H1 (cell line): ENCODE measurements around the gene PRR35. TPM values are rescaled to one million over a fixed set of nuclear protein-coding genes. Genes with fewer than 3 reads are reported as not detected.

Experiments used
- CTCF ChIA-PET: fragments of 300-600 bp; sonication (Branson Sonifier 250); formaldehyde crosslinking; loops from one replicate; lab custom pipeline; 2021; ENCODE audit not compliant: partially characterized antibody; lab: Charles Lee
- POLR2A ChIA-PET: fragments of 300-600 bp; sonication (Branson Sonifier 250); formaldehyde crosslinking; loops from one replicate; lab custom pipeline; 2021; ENCODE audit warnings: inconsistent platforms; ENCODE audit not compliant: partially characterized antibody; lab: Charles Lee
- DNase-seq, 2 experiments: peaks; one replicate each; pipeline versions ENCODE4 v3.0.0 to v3.0.0-alpha.2; 2010 to 2022; ENCODE audit warnings: low spot score in 2 of 2, low read depth in 1 of 2, mixed read lengths in 1 of 2
- FAIRE-seq: peaks from 2 replicates; lab custom pipeline; 2011; peaks lifted over from hg19 to GRCh38; lab: Jason Lieb, UNC
- H2AFZ ChIP-seq: 2 replicates; pipeline ENCODE4 v1.8.1; 2012; ENCODE audit warnings: low read length, inconsistent platforms
- H2AK5ac ChIP-seq: 2 replicates; pipeline ENCODE4 v1.6.1; 2013; ENCODE audit warnings: low read depth, low read length
- H2BK120ac ChIP-seq: replicated peaks from 2 replicates; pipeline ENCODE3; 2013; ENCODE audit warnings: low read depth, low read length, inconsistent platforms
- H2BK12ac ChIP-seq: 2 replicates; pipeline ENCODE4 v1.6.1; 2013; ENCODE audit warnings: low read depth, low read length
- H2BK15ac ChIP-seq: 2 replicates; pipeline ENCODE4 v1.6.1; 2013; ENCODE audit warnings: low read length
- H2BK20ac ChIP-seq: 2 replicates; pipeline ENCODE4 v1.6.1; 2013; ENCODE audit warnings: low read length
- H2BK5ac ChIP-seq: 2 replicates; pipeline ENCODE4 v1.6.1; 2013; ENCODE audit warnings: low read depth, low read length
- H3K14ac ChIP-seq: 2 replicates; pipeline ENCODE4 v1.6.1; 2013; ENCODE audit warnings: inconsistent platforms; ENCODE audit not compliant: insufficient read length
- H3K18ac ChIP-seq: 2 replicates; pipeline ENCODE4 v1.6.1; 2013; ENCODE audit warnings: low read length; ENCODE audit errors: extremely low read depth
- H3K23ac ChIP-seq: 2 replicates; pipeline ENCODE4 v1.6.1; 2013; ENCODE audit warnings: inconsistent platforms; ENCODE audit not compliant: insufficient read length
- H3K23me2 ChIP-seq: 2 replicates; pipeline ENCODE4 v1.6.1; 2013; ENCODE audit warnings: low read depth, low read length
- H3K27ac ChIP-seq: 2 replicates; pipeline ENCODE4 v1.6.1; 2011; ENCODE audit warnings: low read depth, low read length, inconsistent platforms
- H3K27me3 ChIP-seq, 4 experiments: replicated peaks in 1 of 4; 1 replicate in 1 of 4; 2 replicates in 3 of 4; pipeline versions ENCODE4 v1.6.1 to v1.8.1; 2011 to 2013; ENCODE audit warnings: low read length in 3 of 4, mild to moderate bottlenecking in 3 of 4, inconsistent platforms in 2 of 4, mixed read lengths in 2 of 4, moderate library complexity in 1 of 4; ENCODE audit not compliant: control insufficient read depth in 3 of 4, insufficient read depth in 3 of 4; ENCODE audit errors: extremely low read depth in 1 of 4
- H3K36me3 ChIP-seq, 4 experiments: 2 replicates each; pipeline versions ENCODE4 v1.6.1 to v1.8.1; 2011 to 2013; ENCODE audit warnings: mild to moderate bottlenecking in 4 of 4, low read length in 3 of 4, moderate library complexity in 2 of 4, control low read depth in 1 of 4, inconsistent platforms in 1 of 4; ENCODE audit not compliant: insufficient read depth in 4 of 4, control insufficient read depth in 2 of 4
- H3K4ac ChIP-seq: replicated peaks from 2 replicates; pipeline ENCODE3; 2013; ENCODE audit warnings: low read length, low read depth, mixed read lengths, inconsistent platforms; ENCODE audit not compliant: insufficient read length
- H3K4me1 ChIP-seq, 4 experiments: replicated peaks in 1 of 4; 1 replicate in 1 of 4; 2 replicates in 3 of 4; pipeline versions ENCODE4 v1.6.1 to v1.8.1; 2011 to 2013; ENCODE audit warnings: low read length in 3 of 4, inconsistent platforms in 2 of 4, mixed read lengths in 1 of 4; ENCODE audit not compliant: insufficient read depth in 4 of 4, control insufficient read depth in 3 of 4
- H3K4me2 ChIP-seq, 2 experiments: 2 replicates each; pipeline versions ENCODE4 v1.6.1 to v1.8.1; 2011 to 2013; ENCODE audit warnings: low read depth in 2 of 2, low read length in 2 of 2, control low read depth in 1 of 2, inconsistent platforms in 1 of 2, mild to moderate bottlenecking in 1 of 2; ENCODE audit not compliant: insufficient read depth in 1 of 2
- H3K4me3 ChIP-seq, 4 experiments: fragments of 200-600, 300-600 bp in 1 of 4; sonication (generic), shearing (Covaris generic), sonication (Bioruptor Twin) in 1 of 4; 2 replicates each; pipeline versions ENCODE4 v1.5.1 to v1.8.1; 2011 to 2016; ENCODE audit warnings: low read length in 4 of 4, low read depth in 3 of 4, control low read depth in 2 of 4, inconsistent platforms in 2 of 4, mild to moderate bottlenecking in 2 of 4, mixed read lengths in 1 of 4, moderate library complexity in 1 of 4; ENCODE audit not compliant: insufficient read depth in 2 of 4; ENCODE audit errors: extremely low read depth in 1 of 4
- H3K56ac ChIP-seq: replicated peaks from 2 replicates; pipeline ENCODE3; 2013; ENCODE audit warnings: low read depth, mild to moderate bottlenecking, mixed read lengths, low read length, inconsistent platforms; ENCODE audit not compliant: insufficient read length
- H3K79me1 ChIP-seq: 2 replicates; pipeline ENCODE4 v1.6.1; 2013; ENCODE audit warnings: low read depth, low read length, control low read depth
- H3K79me2 ChIP-seq, 2 experiments: 2 replicates each; pipeline versions ENCODE4 v1.6.1 to v1.8.1; 2012 to 2013; ENCODE audit warnings: low read length in 2 of 2, mild to moderate bottlenecking in 2 of 2, inconsistent platforms in 1 of 2; ENCODE audit not compliant: insufficient read depth in 2 of 2, control insufficient read depth in 1 of 2
- H3K9ac ChIP-seq, 4 experiments: replicated peaks in 1 of 4; 1 replicate in 1 of 4; 2 replicates in 3 of 4; pipeline versions ENCODE4 v1.6.1 to v1.8.1; 2011 to 2013; ENCODE audit warnings: low read depth in 3 of 4, low read length in 3 of 4, control low read depth in 2 of 4, mild to moderate bottlenecking in 2 of 4, moderate library complexity in 2 of 4, inconsistent platforms in 1 of 4; ENCODE audit errors: extremely low read depth in 1 of 4
- H3K9me3 ChIP-seq, 2 experiments: 2 replicates each; pipeline versions ENCODE4 v1.6.1 to v1.8.1; 2012 to 2013; ENCODE audit warnings: mild to moderate bottlenecking in 2 of 2, moderate library complexity in 2 of 2, control low read depth in 1 of 2, inconsistent platforms in 1 of 2, low read depth in 1 of 2, low read length in 1 of 2, mixed read lengths in 1 of 2; ENCODE audit not compliant: insufficient read depth in 2 of 2
- H4K20me1 ChIP-seq, 2 experiments: replicated peaks in 1 of 2; 2 replicates each; pipeline versions ENCODE3 to v1.8.1; 2011 to 2013; ENCODE audit warnings: inconsistent platforms in 2 of 2, low read length in 2 of 2, mild to moderate bottlenecking in 1 of 2; ENCODE audit not compliant: insufficient read depth in 2 of 2, control insufficient read depth in 1 of 2
- H4K5ac ChIP-seq: 2 replicates; pipeline ENCODE4 v1.6.1; 2013; ENCODE audit warnings: low read length, low read depth, mixed read lengths, inconsistent platforms; ENCODE audit not compliant: insufficient read length
- H4K8ac ChIP-seq: 2 replicates; pipeline ENCODE4 v1.8.0; 2013; ENCODE audit warnings: mild to moderate bottlenecking, moderate library complexity, low read length, inconsistent platforms; ENCODE audit not compliant: insufficient read depth; ENCODE audit errors: extremely low read depth
- H4K91ac ChIP-seq: replicated peaks from 2 replicates; pipeline ENCODE3; 2013; ENCODE audit warnings: low read length, mixed read lengths, inconsistent platforms; ENCODE audit not compliant: insufficient read length
- CBX5 ChIP-seq: fragments of 300-800, 300-1000 bp; sonication (generic); IDR thresholded peaks from 2 replicates; pipeline ENCODE4 v1.7.1; 2016; ENCODE audit warnings: antibody characterized with exemption, low read length, low read depth
- CTCF ChIP-seq, 3 experiments: IDR thresholded peaks; 1 replicate in 2 of 3; 2 replicates in 1 of 3; pipeline versions ENCODE4 v1.5.1 to v1.6.1; 2011; ENCODE audit warnings: low read length in 3 of 3, mild to moderate bottlenecking in 3 of 3, inconsistent platforms in 2 of 3, low read depth in 1 of 3, moderate library complexity in 1 of 3; ENCODE audit not compliant: insufficient read depth in 1 of 3; ENCODE audit errors: control extremely low read depth in 1 of 3
- GABPA ChIP-seq: IDR thresholded peaks from 2 replicates; pipeline ENCODE4 v1.6.1; 2011; ENCODE audit warnings: mild to moderate bottlenecking, low read length, moderate library complexity, borderline replicate concordance; ENCODE audit not compliant: insufficient read depth
- HDAC6 ChIP-seq: IDR thresholded peaks from one replicate; pipeline ENCODE4 v1.7.1; 2012; ENCODE audit warnings: low read depth, mild to moderate bottlenecking, inconsistent platforms, low read length, moderate library complexity
- JUND ChIP-seq: IDR thresholded peaks from 2 replicates; pipeline ENCODE4 v1.6.1; 2011; ENCODE audit warnings: mild to moderate bottlenecking, improper control_type of control experiment, low read length
- RAD21 ChIP-seq, 2 experiments: IDR thresholded peaks in 1 of 2; conservative IDR thresholded peaks in 1 of 2; 2 replicates each; pipeline ENCODE4 v1.6.1; 2011; ENCODE audit warnings: low read depth in 2 of 2, low read length in 2 of 2, improper control_type of control experiment in 1 of 2, inconsistent platforms in 1 of 2, mild to moderate bottlenecking in 1 of 2, moderate library complexity in 1 of 2
- RXRA ChIP-seq: IDR thresholded peaks from 2 replicates; pipeline ENCODE4 v1.6.1; 2011; ENCODE audit warnings: low read depth, mild to moderate bottlenecking, low read length, moderate library complexity; ENCODE audit not compliant: insufficient read depth
- SRF ChIP-seq: IDR thresholded peaks from 2 replicates; pipeline ENCODE4 v1.6.1; 2011; ENCODE audit warnings: mild to moderate bottlenecking, low read depth, low read length, moderate library complexity
- TBP ChIP-seq: IDR thresholded peaks from 2 replicates; pipeline ENCODE4 v1.6.1; 2011; ENCODE audit warnings: low read depth, low read length, improper control_type of control experiment
- TEAD4 ChIP-seq: IDR thresholded peaks from 2 replicates; pipeline ENCODE4 v1.6.1; 2012; ENCODE audit warnings: low read depth, low read length, inconsistent platforms, mixed read lengths
- whole genome bisulfite sequencing, 2 experiments: shearing (Covaris generic) in 1 of 2; methylation state at CpG; one replicate each; pipeline versions ENCODE4 v1.1.6 to v1.1.7; 2013 to 2015; ENCODE audit warnings: low lambda C conversion rate in 2 of 2, mixed read lengths in 2 of 2, inconsistent platforms in 1 of 2, low coverage in 1 of 2, missing lambda C conversion rate in 1 of 2; ENCODE audit not compliant: insufficient replicate concordance in 2 of 2, insufficient coverage in 1 of 2, insufficient read length in 1 of 2; ENCODE audit errors: extremely low coverage in 1 of 2, missing lambda C conversion rate in 1 of 2; 5-methylcytosine and 5-hydroxymethylcytosine counted together
- polyA plus RNA-seq, 7 experiments: library from polyadenylated mRNA; depleted of rRNA in 3 of 7; stranded (reverse) in 5 of 7; unstranded in 2 of 7; fragments of >200 nt in 5 of 7; fragments of 200-250 nt in 2 of 7; gene quantifications; 1 replicate in 5 of 7; 2 replicates in 1 of 7; 4 replicates in 1 of 7; pipeline versions ENCODE4 v1.2.1 to v1.2.3, GENCODE V29; 2011 to 2013; ENCODE audit warnings: missing spikeins in 2 of 7, mixed read lengths in 2 of 7
- total RNA-seq: library from RNA; stranded (reverse); fragmentation: NEBNext Ultra II Directional; extraction: Animal tissue kit (Norgen Biotek cat#: 25700); gene quantifications from 2 replicates; pipeline ENCODE4 v1.2.1, GENCODE V29; 2021

The PRR35 gene
- total and polyA plus RNA-seq, 2 of the 8 experiments (the other 6 are each of a cell fraction or from before 2014, with no cell fraction given) = 0.38 to 0.50 TPM

- H3K9ac ChIP-seq = no peak overlapping the region
- H3K4me2 ChIP-seq = no peak overlapping the region
- H4K20me1 ChIP-seq = peaks cover 13 to 38% of the 10 kb centered on the region in 2 experiments
- no peak overlapping the region for H2BK120ac ChIP-seq
- no peak overlapping the region for H3K27ac ChIP-seq
- 92% methylated on average over 16 of the region's 16 CpGs; no CpG with 5 or more reads in 1 of the 2 experiments for WGBS, 2 experiments
- CTCF ChIA-PET = interaction anchor here (1.1 to 3.0 kb wide), 6 partner anchors 8 to 83 kb away, joined by 4 to 14 read pairs (median 5); no protein-coding TSS in a partner anchor
- H3K79me2 ChIP-seq = peaks cover 6 to 58% of the 10 kb centered on the region in 2 experiments; a peak in 3 of 4 replicates
- no peak overlapping the region for H2BK12ac ChIP-seq
- H3K36me3 ChIP-seq = no peaks in the 10 kb centered on the region; a peak in 1 of 8 replicates
- no peak overlapping the region for H3K14ac ChIP-seq
- H3K4me3 ChIP-seq = no peak overlapping the region
- no peak overlapping the region for H2AK5ac ChIP-seq
- no peak overlapping the region for H2AFZ ChIP-seq
- peaks cover 4% of the 10 kb centered on the region; the same call in 1 of the 2 replicates for H3K23me2 ChIP-seq
- H4K5ac ChIP-seq = no peak overlapping the region
- no peak overlapping the region for H2BK20ac ChIP-seq
- FAIRE-seq = no peak
- H3K56ac ChIP-seq = no peak overlapping the region
- no peak overlapping the region for H3K4ac ChIP-seq
- H3K23ac ChIP-seq = no peak overlapping the region
- no peak overlapping the region for H3K18ac ChIP-seq
- H2BK15ac ChIP-seq = no peak overlapping the region
- H4K8ac ChIP-seq = no peak overlapping the region
- no peaks in the 10 kb centered on the region for H3K9me3 ChIP-seq
- POLR2A ChIA-PET = interaction anchor here (0.8 to 1.9 kb wide), 3 partner anchors 9 to 42 kb away, joined by 4 to 6 read pairs (median 4); no protein-coding TSS in a partner anchor
- H3K4me1 ChIP-seq = peaks cover 0 to 13% (median 6%) of the 10 kb centered on the region in 4 experiments; a peak in 5 of 7 replicates
- H3K79me1 ChIP-seq = peaks cover 16% of the 10 kb centered on the region
- H3K27me3 ChIP-seq = no peaks in the 10 kb centered on the region
- DNase-seq = no peak
- no peak overlapping the region for H2BK5ac ChIP-seq
- no peak overlapping the region for H4K91ac ChIP-seq
- TF ChIP-seq HDAC6 (no peak), TBP (no peak), GABPA (no peak), RXRA (no peak), CBX5 (no peak), SRF (no peak), CTCF (IDR thresholded peaks at IDR 0.05; ENCODE audit: control extremely low read depth in 1 of 3, insufficient read depth in 1 of 3, low read depth in 1 of 3, low read length in 3 of 3) (no peak), TEAD4 (no peak), RAD21 (IDR thresholded peaks at IDR 0.05 in 1 of 2, conservative IDR thresholded peaks at IDR 0.05 in 1 of 2; ENCODE audit: low read depth in 2 of 2, low read length in 2 of 2) (no peak), JUND (no peak)
Observed at GRCh38 chr16:531494-532125, 28.6 kb upstream of the PRR35 start.
